IMR-90 (cell line): ENCODE results near the gene PM20D1.

Experiments
- CHD1 ChIP-seq: IDR thresholded peaks from 2 replicates; pipeline ENCODE4 v1.6.1; 2012; ENCODE audit warnings: low read depth, low read length, improper control_type of control experiment
- CTCF ChIP-seq: conservative IDR thresholded peaks from 2 replicates; pipeline ENCODE4 v1.5.1; 2012; ENCODE audit warnings: mild to moderate bottlenecking, low read depth, low read length, improper control_type of control experiment
- FOS ChIP-seq: fragments of 150-350 bp; IDR thresholded peaks from 2 replicates; pipeline ENCODE4 v1.6.1; 2016; ENCODE audit warnings: low read depth, low read length
- MAFK ChIP-seq: IDR thresholded peaks from 2 replicates; pipeline ENCODE4 v1.6.1; 2012; ENCODE audit warnings: low read depth, low read length, improper control_type of control experiment
- MAZ ChIP-seq: IDR thresholded peaks from 2 replicates; pipeline ENCODE4 v1.6.1; 2012; ENCODE audit warnings: low read depth, mild to moderate bottlenecking, low read length, improper control_type of control experiment, moderate library complexity, borderline replicate concordance
- MXI1 ChIP-seq: IDR thresholded peaks from 2 replicates; pipeline ENCODE4 v1.6.1; 2012; ENCODE audit warnings: low read depth, mild to moderate bottlenecking, low read length, moderate library complexity, borderline replicate concordance
- NFE2L2 ChIP-seq: fragments of 150-350 bp; IDR thresholded peaks from 2 replicates; pipeline ENCODE4 v1.6.1; 2016; ENCODE audit warnings: low read depth, mild to moderate bottlenecking, low read length
- POLR2A ChIP-seq: IDR thresholded peaks from 2 replicates; pipeline ENCODE4 v1.6.1; 2012; ENCODE audit warnings: mild to moderate bottlenecking, low read depth, low read length
- RAD21 ChIP-seq: IDR thresholded peaks from 2 replicates; pipeline ENCODE4 v1.6.1; 2012; ENCODE audit warnings: low read length, improper control_type of control experiment
- RCOR1 ChIP-seq: IDR thresholded peaks from 2 replicates; pipeline ENCODE4 v1.6.1; 2012; ENCODE audit warnings: mild to moderate bottlenecking, low read length, improper control_type of control experiment; ENCODE audit not compliant: insufficient replicate concordance
- SMC3 ChIP-seq: fragments of 150-350 bp; IDR thresholded peaks from 2 replicates; pipeline ENCODE4 v1.6.1; 2016; ENCODE audit warnings: low read depth, mild to moderate bottlenecking, antibody characterized with exemption, low read length, moderate library complexity
- USF2 ChIP-seq: fragments of 150-350 bp; IDR thresholded peaks from 2 replicates; pipeline ENCODE4 v1.6.1; 2017; ENCODE audit warnings: mild to moderate bottlenecking, antibody characterized with exemption, low read length, low read depth

GRCh38 chr1:205785446-205785845 lies 64.5 kb downstream of the PM20D1 start:
- TF ChIP-seq POLR2A: no peak
- no peak for TF ChIP-seq USF2
- TF ChIP-seq CTCF: no peak
- no peak for TF ChIP-seq RCOR1
- TF ChIP-seq MAZ: no peak
- no peak for TF ChIP-seq RAD21
- TF ChIP-seq MAFK: no peak
- no peak for TF ChIP-seq MXI1
- TF ChIP-seq FOS: no peak
- no peak for TF ChIP-seq NFE2L2
- TF ChIP-seq SMC3: no peak
- TF ChIP-seq CHD1: no peak
